Mammary epithelial cell (primary cell): Measurements from ENCODE around the gene SLC35B3.

ENCODE experiments used
- CTCF ChIP-seq, 2 donors: IDR thresholded peaks in 1 of 2; conservative IDR thresholded peaks in 1 of 2; 2 replicates each; pipeline ENCODE4 v1.5.1; 2011 to 2012; ENCODE audit warnings: inconsistent platforms in 2 of 2, low read length in 2 of 2, mild to moderate bottlenecking in 2 of 2, control low read depth in 1 of 2, low read depth in 1 of 2; ENCODE audit not compliant: insufficient read depth in 1 of 2; ENCODE audit errors: extremely low read depth in 1 of 2
- EZH2 ChIP-seq: IDR thresholded peaks from 2 replicates; pipeline ENCODE4 v1.6.1; 2012; ENCODE audit warnings: low read length, inconsistent platforms, borderline replicate concordance

- TF ChIP-seq EZH2, result no peak
- no peak for TF ChIP-seq CTCF (conservative IDR thresholded peaks at IDR 0.05 in 1 of 2, IDR thresholded peaks at IDR 0.05 in 1 of 2; ENCODE audit: extremely low read depth in 1 of 2, insufficient read depth in 1 of 2, low read depth in 1 of 2, low read length in 2 of 2)
These were observed 5.5 kb downstream of the SLC35B3 start for GRCh38 chr6:8429821-8430220.
